CD4-positive, alpha-beta T cell (primary cell): ENCODE results near the gene DNAH11. TPM values are rescaled to one million over a fixed set of nuclear protein-coding genes. Genes with fewer than 3 reads are reported as not detected.

Source experiments
- ATAC-seq: fragments of 200-7000 bp; cut with Tn5 transposase; one replicate; pipeline ENCODE4 v1.10.0; 2022; ENCODE audit warnings: mild to moderate bottlenecking; ENCODE audit not compliant: poor library complexity
- CTCF ChIA-PET: fragments of 350-600 bp; sonication (Branson Sonifier 250); formaldehyde crosslinking; loops from one replicate; lab custom pipeline; 2021; ENCODE audit warnings: antibody characterized with exemption, inconsistent platforms; lab: Charles Lee
- POLR2A ChIA-PET: fragments of 350-600 bp; sonication (Branson Sonifier 250); formaldehyde crosslinking; loops from one replicate; lab custom pipeline; 2021; ENCODE audit warnings: antibody characterized with exemption, inconsistent platforms; lab: Charles Lee
- DNase-seq, 14 experiments: peaks; one replicate each; pipeline ENCODE4 v3.0.0-alpha.2; 2013 to 2020; ENCODE audit warnings: mixed read lengths in 2 of 14
- H3K27ac ChIP-seq, 2 donors: one replicate each; pipeline versions ENCODE4 v1.5.1 to v1.7.0; 2013; ENCODE audit warnings: low read length in 2 of 2, low read depth in 1 of 2, mild to moderate bottlenecking in 1 of 2
- H3K27me3 ChIP-seq, 2 experiments: 1 replicate in 1 of 2; 2 replicates in 1 of 2; pipeline versions ENCODE4 v1.6.1 to v1.7.0; 2013; ENCODE audit warnings: low read length in 2 of 2, control low read depth in 1 of 2, mild to moderate bottlenecking in 1 of 2, moderate library complexity in 1 of 2; ENCODE audit not compliant: insufficient read depth in 2 of 2, control insufficient read depth in 1 of 2
- H3K36me3 ChIP-seq: one replicate; pipeline ENCODE4 v1.6.1; 2013; ENCODE audit warnings: low read length, control low read depth; ENCODE audit not compliant: insufficient read depth
- H3K4me1 ChIP-seq: one replicate; pipeline ENCODE4 v1.6.1; 2013; ENCODE audit warnings: low read length, control low read depth; ENCODE audit not compliant: insufficient read depth
- H3K4me3 ChIP-seq: one replicate; pipeline ENCODE4 v1.5.1; 2013; ENCODE audit warnings: mild to moderate bottlenecking, low read length, moderate library complexity
- H3K9me3 ChIP-seq, 2 experiments: 1 replicate in 1 of 2; 2 replicates in 1 of 2; pipeline versions ENCODE4 v1.6.1 to v1.7.0; 2013; ENCODE audit warnings: low read length in 2 of 2, mild to moderate bottlenecking in 2 of 2, control low read depth in 1 of 2, moderate library complexity in 1 of 2; ENCODE audit not compliant: control insufficient read depth in 1 of 2, insufficient read depth in 1 of 2
- H3K27ac Mint-ChIP-seq: one replicate; pipeline ENCODE4 v1.8.0; 2020; ENCODE audit warnings: mixed read lengths
- H3K27me3 Mint-ChIP-seq: one replicate; pipeline ENCODE4 v1.8.0; 2021; ENCODE audit warnings: mixed read lengths
- H3K36me3 Mint-ChIP-seq: one replicate; pipeline ENCODE4 v1.8.0; 2021; ENCODE audit warnings: low read depth, mixed read lengths
- H3K4me1 Mint-ChIP-seq: one replicate; pipeline ENCODE4 v1.8.0; 2021; ENCODE audit warnings: low read depth, mixed read lengths
- H3K4me3 Mint-ChIP-seq: one replicate; pipeline ENCODE4 v1.8.0; 2020; ENCODE audit warnings: mild to moderate bottlenecking, mixed read lengths
- H3K9me3 Mint-ChIP-seq: one replicate; pipeline ENCODE4 v1.8.0; 2020; ENCODE audit warnings: mixed read lengths
- CTCF ChIP-seq: fragments of 200-600 bp; IDR thresholded peaks from one replicate; pipeline ENCODE4 v1.8.0; 2022; ENCODE audit warnings: antibody characterized with exemption, mild to moderate bottlenecking
- intact Hi-C, 2 experiments: fragments of 100-400 bp; cut with DNase I in 1 of 2; cut with micrococcal nuclease in 1 of 2; formaldehyde crosslinking; loops; one replicate each; pipeline versions ENCODE4 v1.15.1 to v1.9.0; 2023 to 2025; cut with DNase I, micrococcal nuclease
- total RNA-seq, 174 experiments: library from RNA in 2 of 174; stranded (reverse) in 2 of 174; gene quantifications; one replicate each; pipeline ENCODE4 v1.2.3 and lab custom pipeline; 2021 to 2026

DNAH11 gene
- total RNA-seq, 2 experiments from 2014 or later: 0.11 TPM; not detected in 1

GRCh38 chr7:21636694-21637093 lies 93.9 kb downstream of the DNAH11 start:
- Mint-ChIP-seq H3K36me3 (no peaks in the 10 kb centered on the region), H3K4me1 (no peaks in the 10 kb centered on the region), H3K9me3 (no peaks in the 10 kb centered on the region), H3K27ac (no peak overlapping the region), H3K4me3 (no peak overlapping the region), H3K27me3 (peaks cover 2% of the 10 kb centered on the region)
- Histone ChIP-seq H3K4me1 (no peaks in the 10 kb centered on the region), H3K9me3 (peaks cover 0 to 4% of the 10 kb centered on the region in 2 experiments), H3K27me3 (no peaks in the 10 kb centered on the region), H3K36me3 (no peaks in the 10 kb centered on the region), H3K4me3 (no peak overlapping the region), H3K27ac (no peak overlapping the region)
- ATAC-seq (no peak), DNase-seq (no peak)
- ChIA-PET CTCF (no interaction called here), POLR2A (no interaction called here)
- intact Hi-C loops: no loop called here
- TF ChIP-seq CTCF: no peak

- intact Hi-C loops: no loop called here
- no peaks in the 10 kb centered on the region for H3K4me1 Mint-ChIP-seq
- CTCF ChIA-PET: interaction anchor here (0.7 kb wide), 1 partner anchor 686 kb away, joined by 3 read pairs; no protein-coding TSS in a partner anchor
- H3K4me3 ChIP-seq: no peak overlapping the region
- no peaks in the 10 kb centered on the region for H3K36me3 ChIP-seq
- peaks cover 0 to 3% of the 10 kb centered on the region in 2 experiments for H3K27me3 ChIP-seq
- H3K27me3 Mint-ChIP-seq: peaks cover 3% of the 10 kb centered on the region
- H3K27ac Mint-ChIP-seq: no peak overlapping the region
- no peak overlapping the region for H3K4me3 Mint-ChIP-seq
- H3K4me1 ChIP-seq: no peaks in the 10 kb centered on the region
- DNase-seq (no peak), ATAC-seq (no peak)
- no peak overlapping the region for H3K27ac ChIP-seq
- H3K36me3 Mint-ChIP-seq: no peaks in the 10 kb centered on the region
- H3K9me3 ChIP-seq: no peaks in the 10 kb centered on the region
- TF ChIP-seq CTCF: no peak
- POLR2A ChIA-PET: no interaction called here
- H3K9me3 Mint-ChIP-seq: no peaks in the 10 kb centered on the region
These were observed 96.5 kb downstream of the DNAH11 start for GRCh38 chr7:21639206-21639868.

GRCh38 chr7:21640105-21640504 lies 97.3 kb downstream of the DNAH11 start:
- Mint-ChIP-seq H3K4me3 (no peak overlapping the region), H3K4me1 (no peaks in the 10 kb centered on the region), H3K36me3 (no peaks in the 10 kb centered on the region), H3K27me3 (peaks cover 3% of the 10 kb centered on the region), H3K9me3 (no peaks in the 10 kb centered on the region), H3K27ac (no peak overlapping the region)
- Histone ChIP-seq H3K27ac (no peak overlapping the region), H3K4me3 (no peak overlapping the region), H3K36me3 (no peaks in the 10 kb centered on the region), H3K9me3 (no peaks in the 10 kb centered on the region), H3K4me1 (no peaks in the 10 kb centered on the region), H3K27me3 (peaks cover 0 to 3% of the 10 kb centered on the region in 2 experiments)
- intact Hi-C loops: no loop called here
- POLR2A ChIA-PET: no interaction called here
- no peak for TF ChIP-seq CTCF
- ATAC-seq (no peak), DNase-seq (no peak)
- CTCF ChIA-PET: no interaction called here
